SK-N-SH (cell line): Measurements from ENCODE around the gene FABP6. TPM values are rescaled to one million over a fixed set of nuclear protein-coding genes. Genes with fewer than 3 reads are reported as not detected.

Experiments
- CTCF ChIA-PET: fragments of 300-600, 350-600 bp; formaldehyde crosslinking; extraction: SDS; loops from one replicate; lab custom pipeline; 2021; lab: Yijun Ruan, JAX
- POLR2A ChIA-PET: fragments of 350-600 bp; sonication (Branson Sonifier 250); formaldehyde crosslinking; extraction: SDS; loops from one replicate; lab custom pipeline; 2020; ENCODE audit warnings: antibody characterized with exemption, inconsistent platforms; lab: Yijun Ruan, JAX
- DNase-seq: peaks from one replicate; pipeline ENCODE4 v3.0.0; 2012
- H2AFZ ChIP-seq: fragments of 200-600 bp; sonication (generic); 2 replicates; pipeline ENCODE4 v1.8.1; 2016; ENCODE audit warnings: antibody characterized with exemption, mild to moderate bottlenecking, low read depth
- H3F3A ChIP-seq: fragments of 200-600 bp; sonication (generic); replicated peaks from 2 replicates; pipeline ENCODE3; 2016; ENCODE audit warnings: antibody characterized with exemption, mild to moderate bottlenecking; ENCODE audit not compliant: insufficient read depth
- H3K27ac ChIP-seq, 2 experiments: fragments of 200-500 bp in 1 of 2; fragments of 200-600 bp in 1 of 2; sonication (Bioruptor generic) in 1 of 2; sonication (generic), shearing (Covaris generic) in 1 of 2; 2 replicates each; pipeline versions ENCODE4 v1.5.1 to v1.6.1; 2014 to 2016; ENCODE audit warnings: low read depth in 2 of 2, inconsistent platforms in 1 of 2, low read length in 1 of 2, mild to moderate bottlenecking in 1 of 2, mixed read lengths in 1 of 2
- H3K27me3 ChIP-seq: fragments of 200-600 bp; sonication (generic), shearing (Covaris generic); 2 replicates; pipeline ENCODE4 v1.6.1; 2016; ENCODE audit warnings: mixed run types; ENCODE audit not compliant: insufficient read depth
- H3K36me3 ChIP-seq, 2 experiments: fragments of 200-500 bp in 1 of 2; fragments of 200-600 bp in 1 of 2; sonication (Bioruptor generic) in 1 of 2; sonication (generic) in 1 of 2; replicated peaks in 1 of 2; 2 replicates each; pipeline versions ENCODE3 to v1.5.1; 2014 to 2016; ENCODE audit warnings: low read length in 1 of 2, mild to moderate bottlenecking in 1 of 2; ENCODE audit not compliant: insufficient read depth in 2 of 2, control insufficient read depth in 1 of 2
- H3K4me1 ChIP-seq, 2 experiments: fragments of 200-500 bp in 1 of 2; fragments of 200-600 bp in 1 of 2; sonication (Bioruptor generic) in 1 of 2; sonication (generic), shearing (Covaris generic) in 1 of 2; 2 replicates each; pipeline versions ENCODE4 v1.5.1 to v1.6.1; 2014 to 2016; ENCODE audit warnings: low read depth in 1 of 2, low read length in 1 of 2, mixed run types in 1 of 2; ENCODE audit not compliant: insufficient read depth in 2 of 2, control insufficient read depth in 1 of 2
- H3K4me2 ChIP-seq: fragments of 200-600 bp; sonication (generic), shearing (Covaris generic); 2 replicates; pipeline ENCODE4 v1.6.1; 2017; ENCODE audit warnings: mixed run types
- H3K4me3 ChIP-seq, 2 experiments: fragments of 200-500 bp in 1 of 2; fragments of 200-600 bp in 1 of 2; sonication (Bioruptor generic) in 1 of 2; sonication (generic), shearing (Covaris generic) in 1 of 2; 2 replicates each; pipeline versions ENCODE4 v1.5.1 to v1.8.1; 2014 to 2016; ENCODE audit warnings: low read depth in 2 of 2, inconsistent platforms in 1 of 2, low read length in 1 of 2, mild to moderate bottlenecking in 1 of 2, mixed read lengths in 1 of 2, moderate library complexity in 1 of 2
- H3K79me2 ChIP-seq: fragments of 200-600 bp; sonication (generic); 2 replicates; pipeline ENCODE4 v1.8.1; 2017; ENCODE audit warnings: mild to moderate bottlenecking; ENCODE audit not compliant: insufficient read depth
- H3K9ac ChIP-seq: fragments of 200-600 bp; sonication (generic); 2 replicates; pipeline ENCODE4 v1.6.1; 2017; ENCODE audit warnings: mixed run types
- H3K9me2 ChIP-seq: fragments of 200-600 bp; sonication (generic); 2 replicates; pipeline ENCODE4 v1.6.1; 2017; ENCODE audit warnings: mixed run types
- H3K9me3 ChIP-seq: fragments of 200-600 bp; sonication (generic); 2 replicates; pipeline ENCODE4 v1.6.1; 2017; ENCODE audit warnings: mixed run types, mild to moderate bottlenecking, moderate library complexity
- H4K20me1 ChIP-seq: fragments of 200-600 bp; sonication (generic); 2 replicates; pipeline ENCODE4 v1.6.1; 2017; ENCODE audit warnings: mild to moderate bottlenecking, mixed run types; ENCODE audit not compliant: insufficient read depth
- ELF1 ChIP-seq: IDR thresholded peaks from 2 replicates; pipeline ENCODE4 v1.4.0; 2012
- FOXJ3 ChIP-seq: sonication (generic); formaldehyde crosslinking; IDR thresholded peaks from 2 replicates; pipeline ENCODE4 v1.5.1; 2020; ENCODE audit warnings: mild to moderate bottlenecking, missing genetic modification reagents
- GATA2 ChIP-seq: sonication (generic); formaldehyde crosslinking; IDR thresholded peaks from 2 replicates; pipeline ENCODE4 v1.5.0; 2020; ENCODE audit warnings: mild to moderate bottlenecking, missing genetic modification reagents
- MXI1 ChIP-seq: IDR thresholded peaks from 2 replicates; pipeline ENCODE4 v1.6.1; 2012; ENCODE audit warnings: mild to moderate bottlenecking, low read depth, low read length, improper control_type of control experiment
- NFIC ChIP-seq: IDR thresholded peaks from 2 replicates; pipeline ENCODE4 v1.4.0; 2012; ENCODE audit warnings: borderline replicate concordance
- NRF1 ChIP-seq: IDR thresholded peaks from 2 replicates; pipeline ENCODE4 v1.6.1; 2012; ENCODE audit warnings: low read depth, mild to moderate bottlenecking, low read length
- RFX5 ChIP-seq: IDR thresholded peaks from 2 replicates; pipeline ENCODE4 v1.6.1; 2012; ENCODE audit warnings: mild to moderate bottlenecking, improper control_type of control experiment, low read length
- TCF12 ChIP-seq: IDR thresholded peaks from 2 replicates; pipeline ENCODE4 v1.4.0; 2012
- WGBS: methylation state at CpG from one replicate; pipeline ENCODE4 v1.1.6; 2017; ENCODE audit warnings: low lambda C conversion rate; 5-methylcytosine and 5-hydroxymethylcytosine counted together
- polyA plus RNA-seq, 3 experiments: library from polyadenylated mRNA; depleted of rRNA; stranded (reverse); fragments of >200 nt; gene quantifications; 2 replicates each; pipeline ENCODE4 v1.2.3, GENCODE V29; 2012
- TF ChIP-seq, protein P1 (sequence below): IDR thresholded peaks from 2 replicates; pipeline ENCODE4 v1.4.0; 2012; ENCODE audit warnings: low read depth
- TF ChIP-seq, protein P2 (sequence below): fragments of 200-600 bp; sonication (generic); IDR thresholded peaks from 2 replicates; pipeline ENCODE4 v1.6.1; 2017; ENCODE audit warnings: antibody characterized with exemption, mild to moderate bottlenecking, moderate library complexity

FABP6 gene
- polyA plus RNA-seq, 1 of the 3 experiments (the other 2 are of a cell fraction), result 1.1 TPM

DNA sequence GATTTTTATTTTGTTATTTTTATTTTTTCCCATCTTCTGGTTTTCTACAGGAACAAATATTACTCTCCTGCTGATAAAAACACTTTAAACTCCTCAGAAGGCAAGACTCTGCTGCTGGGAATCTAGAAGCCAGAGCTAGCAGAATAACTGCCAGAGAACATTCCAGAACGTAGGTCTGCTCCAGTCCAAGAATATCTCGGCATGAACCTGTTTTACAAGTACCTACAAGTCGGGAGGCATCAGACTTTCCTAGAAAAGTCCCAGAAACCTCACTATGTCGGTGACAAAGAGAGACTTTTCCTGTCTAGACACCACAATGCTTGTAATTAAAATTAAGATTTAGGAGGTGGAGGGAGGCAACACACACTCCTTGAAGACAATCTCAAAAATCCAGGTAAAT is 41.4 kb downstream of the FABP6 start:
- Histone ChIP-seq H3K4me1 (peaks cover 11 to 35% of the 10 kb centered on the region in 2 experiments; a peak in 3 of 4 replicates), H3K27ac (peak overlapping the region in 1 of 2 experiments; percentile 51; a peak in 2 of 4 replicates), H3K9ac (no peak overlapping the region), H3K79me2 (no peaks in the 10 kb centered on the region), H3F3A (no peaks in the 10 kb centered on the region), H2AFZ (no peak overlapping the region), H3K9me2 (no peaks in the 10 kb centered on the region), H3K27me3 (no peaks in the 10 kb centered on the region), H3K4me2 (no peak overlapping the region), H3K9me3 (no peaks in the 10 kb centered on the region), H4K20me1 (no peaks in the 10 kb centered on the region), H3K36me3 (peaks cover 13 to 19% of the 10 kb centered on the region in 2 experiments), H3K4me3 (no peak overlapping the region)
- no peak for DNase-seq
- WGBS, result 95% methylated on average over 4 of the region's 4 CpGs
- CTCF ChIA-PET, result interaction anchor here (0.9 to 3.1 kb wide), 2 partner anchors 74 to 120 kb away, joined by 3 to 11 read pairs; no protein-coding TSS in a partner anchor
- POLR2A ChIA-PET, result no interaction called here
- no peak for TF ChIP-seq GATA2 (CRISPR knock-in tag)
- no peak for TF ChIP-seq NRF1
- TF ChIP-seq FOXJ3 (CRISPR knock-in tag), result no peak
- TF ChIP-seq RFX5, result no peak
- TF ChIP-seq, protein P1, sequence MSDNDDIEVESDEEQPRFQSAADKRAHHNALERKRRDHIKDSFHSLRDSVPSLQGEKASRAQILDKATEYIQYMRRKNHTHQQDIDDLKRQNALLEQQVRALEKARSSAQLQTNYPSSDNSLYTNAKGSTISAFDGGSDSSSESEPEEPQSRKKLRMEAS, result no peak
- no peak for TF ChIP-seq ELF1
- TF ChIP-seq NFIC, result no peak
- TF ChIP-seq, protein P2, sequence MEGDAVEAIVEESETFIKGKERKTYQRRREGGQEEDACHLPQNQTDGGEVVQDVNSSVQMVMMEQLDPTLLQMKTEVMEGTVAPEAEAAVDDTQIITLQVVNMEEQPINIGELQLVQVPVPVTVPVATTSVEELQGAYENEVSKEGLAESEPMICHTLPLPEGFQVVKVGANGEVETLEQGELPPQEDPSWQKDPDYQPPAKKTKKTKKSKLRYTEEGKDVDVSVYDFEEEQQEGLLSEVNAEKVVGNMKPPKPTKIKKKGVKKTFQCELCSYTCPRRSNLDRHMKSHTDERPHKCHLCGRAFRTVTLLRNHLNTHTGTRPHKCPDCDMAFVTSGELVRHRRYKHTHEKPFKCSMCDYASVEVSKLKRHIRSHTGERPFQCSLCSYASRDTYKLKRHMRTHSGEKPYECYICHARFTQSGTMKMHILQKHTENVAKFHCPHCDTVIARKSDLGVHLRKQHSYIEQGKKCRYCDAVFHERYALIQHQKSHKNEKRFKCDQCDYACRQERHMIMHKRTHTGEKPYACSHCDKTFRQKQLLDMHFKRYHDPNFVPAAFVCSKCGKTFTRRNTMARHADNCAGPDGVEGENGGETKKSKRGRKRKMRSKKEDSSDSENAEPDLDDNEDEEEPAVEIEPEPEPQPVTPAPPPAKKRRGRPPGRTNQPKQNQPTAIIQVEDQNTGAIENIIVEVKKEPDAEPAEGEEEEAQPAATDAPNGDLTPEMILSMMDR, result no peak

DNA sequence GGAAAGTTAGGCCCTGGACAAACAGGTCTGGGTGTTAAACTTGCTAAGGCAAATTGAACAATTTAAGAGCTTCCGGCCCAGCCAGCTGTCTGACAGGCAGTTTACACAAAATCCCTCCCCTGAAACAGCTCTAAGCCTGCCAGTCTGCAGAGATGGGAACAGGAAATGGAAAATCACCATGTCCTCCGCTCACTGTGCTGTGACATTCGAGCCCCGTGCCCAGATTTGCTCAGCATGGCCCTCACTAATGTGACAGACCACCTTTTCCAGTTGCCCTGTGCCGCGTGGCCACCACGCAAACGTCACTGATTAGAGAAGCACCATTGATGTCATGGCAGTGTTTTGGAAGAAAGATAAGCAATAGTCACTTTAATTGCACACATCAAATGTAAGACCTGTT is 42.1 kb downstream of the FABP6 start:
- 77% methylated on average over 8 of the region's 8 CpGs for WGBS
- no peaks in the 10 kb centered on the region for H3K27me3 ChIP-seq
- no peak overlapping the region for H3K4me2 ChIP-seq
- H2AFZ ChIP-seq, result no peak overlapping the region
- H3K4me3 ChIP-seq, result no peak overlapping the region
- H3K4me1 ChIP-seq, result peaks cover 11 to 33% of the 10 kb centered on the region in 2 experiments; a peak in 3 of 4 replicates
- ChIA-PET CTCF (interaction anchor here (0.8 to 3.1 kb wide), 3 partner anchors 16 to 120 kb away, joined by 3 to 11 read pairs (median 4); no protein-coding TSS in a partner anchor), POLR2A (interaction anchor here (0.6 to 0.7 kb wide), 2 partner anchors 21 to 26 kb away, joined by 3 to 4 read pairs; no protein-coding TSS in a partner anchor)
- peak; percentile 54 for DNase-seq
- H3F3A ChIP-seq, result no peaks in the 10 kb centered on the region
- no peaks in the 10 kb centered on the region for H3K9me2 ChIP-seq
- H3K9ac ChIP-seq, result no peak overlapping the region
- no peaks in the 10 kb centered on the region for H4K20me1 ChIP-seq
- H3K36me3 ChIP-seq, result peaks cover 16 to 19% of the 10 kb centered on the region in 2 experiments
- H3K27ac ChIP-seq, result peak overlapping the region in 1 of 2 experiments; percentile 67; a peak in 2 of 4 replicates
- no peaks in the 10 kb centered on the region for H3K9me3 ChIP-seq
- TF ChIP-seq TCF12 (no peak), MXI1 (peak; percentile 57; the same call in 1 of the 2 replicates), NFIC (no peak)
- H3K79me2 ChIP-seq, result no peaks in the 10 kb centered on the region
